Stimulated activated naive CD8-positive, alpha-beta T cell treated with anti-CD3 and anti-CD28 coated beads, Interleukin-15, amount 100 ng/mL, for 72 hours (primary cell): ENCODE results near the gene MS4A4A.

Experiments used
- ATAC-seq: fragments of 150-1000 bp; cut with Tn5 transposase; 2 replicates; pipeline ENCODE4 v1.10.0; 2021; ENCODE audit warnings: mild to moderate bottlenecking, moderate library complexity
- DNase-seq, 2 donors: peaks; one replicate each; pipeline ENCODE4 v3.0.0; 2021 to 2022
- H3K27ac Mint-ChIP-seq, 2 donors: one replicate each; pipeline ENCODE4 v1.8.0; 2022; ENCODE audit warnings: mild to moderate bottlenecking in 2 of 2, mixed read lengths in 2 of 2, moderate library complexity in 2 of 2
- H3K27me3 Mint-ChIP-seq: one replicate; pipeline ENCODE4 v1.8.0; 2022; ENCODE audit warnings: mixed read lengths
- H3K4me1 Mint-ChIP-seq: one replicate; pipeline ENCODE4 v1.8.0; 2022; ENCODE audit warnings: mild to moderate bottlenecking, mixed read lengths
- H3K4me3 Mint-ChIP-seq, 2 donors: one replicate each; pipeline ENCODE4 v1.8.0; 2022; ENCODE audit warnings: mild to moderate bottlenecking in 2 of 2, mixed read lengths in 2 of 2, moderate library complexity in 1 of 2
- H3K9me3 Mint-ChIP-seq, 2 donors: one replicate each; pipeline ENCODE4 v1.8.0; 2022; ENCODE audit warnings: mixed read lengths in 2 of 2

The MS4A4A gene

GRCh38 chr11:60321051-60321450 is 40.6 kb downstream of the MS4A4A start:
- peaks cover 38% of the 10 kb centered on the region for H3K27me3 Mint-ChIP-seq
- peaks cover 15 to 39% of the 10 kb centered on the region in 2 donors for H3K9me3 Mint-ChIP-seq
- no peak overlapping the region for H3K4me3 Mint-ChIP-seq

GRCh38 chr11:60326955-60327354 is 46.5 kb downstream of the MS4A4A start, which contains the start of gene MS4A6E:
Gene MS4A6E, plus strand, starts transcription at chr11:60327255. Its CDS starts 7,641 bp downstream, at chr11:60334896.
- DNase-seq, result no peak
- ATAC-seq, result no peak
- Mint-ChIP-seq H3K27ac (no peak within 1 kb of the TSS), H3K4me1 (no peaks in the 10 kb centered on the region), H3K27me3 (peaks cover 11% of the 10 kb centered on the region), H3K9me3 (peaks cover 4 to 9% of the 10 kb centered on the region in 2 donors), H3K4me3 (no peak within 1 kb of the TSS)

More at GRCh38 chr11:60321051-60321450, 40.6 kb downstream of the MS4A4A start:
- H3K27ac Mint-ChIP-seq, result no peak overlapping the region
- ATAC-seq (no peak), DNase-seq (no peak)
- H3K4me1 Mint-ChIP-seq, result no peaks in the 10 kb centered on the region

GRCh38 chr11:60328460-60328859 is 48.0 kb downstream of the MS4A4A start:
- Mint-ChIP-seq H3K4me1 (no peaks in the 10 kb centered on the region), H3K27ac (no peak overlapping the region), H3K9me3 (peaks cover 4 to 9% of the 10 kb centered on the region in 2 donors), H3K27me3 (peaks cover 15% of the 10 kb centered on the region), H3K4me3 (no peak overlapping the region)
- ATAC-seq, result no peak
- no peak for DNase-seq

- Mint-ChIP-seq H3K4me1 (no peaks in the 10 kb centered on the region), H3K4me3 (no peak overlapping the region), H3K27ac (no peak overlapping the region), H3K27me3 (peaks cover 23% of the 10 kb centered on the region), H3K9me3 (peaks cover 0 to 4% of the 10 kb centered on the region in 2 donors)
- ATAC-seq, result no peak
- no peak for DNase-seq
These were observed 52.4 kb downstream of the MS4A4A start for GRCh38 chr11:60332846-60333245.

GRCh38 chr11:60334005-60334620 is 53.6 kb downstream of the MS4A4A start:
- H3K4me3 Mint-ChIP-seq, result no peak overlapping the region
- peak; percentile 64 to 69 for DNase-seq
- H3K9me3 Mint-ChIP-seq, result no peaks in the 10 kb centered on the region
- peaks cover 27% of the 10 kb centered on the region for H3K27me3 Mint-ChIP-seq
- ATAC-seq, result peak; percentile 69
- H3K27ac Mint-ChIP-seq, result no peak overlapping the region
- no peaks in the 10 kb centered on the region for H3K4me1 Mint-ChIP-seq

- DNase-seq (no peak), ATAC-seq (no peak)
- no peaks in the 10 kb centered on the region for H3K9me3 Mint-ChIP-seq
- H3K4me3 Mint-ChIP-seq, result no peak overlapping the region
- H3K4me1 Mint-ChIP-seq, result no peaks in the 10 kb centered on the region
- H3K27me3 Mint-ChIP-seq, result peaks cover 39% of the 10 kb centered on the region
- H3K27ac Mint-ChIP-seq, result no peak overlapping the region
These were observed 56.4 kb downstream of the MS4A4A start for GRCh38 chr11:60336767-60337391.

- DNase-seq, result no peak
- H3K9me3 Mint-ChIP-seq, result no peaks in the 10 kb centered on the region
- H3K27ac Mint-ChIP-seq, result no peak overlapping the region
- ATAC-seq, result no peak
- no peaks in the 10 kb centered on the region for H3K4me1 Mint-ChIP-seq
- H3K4me3 Mint-ChIP-seq, result no peak overlapping the region
- peaks cover 37% of the 10 kb centered on the region for H3K27me3 Mint-ChIP-seq
These were observed 57.6 kb downstream of the MS4A4A start for GRCh38 chr11:60338053-60338452.

- H3K4me1 Mint-ChIP-seq, result no peaks in the 10 kb centered on the region
- no peak overlapping the region for H3K27ac Mint-ChIP-seq
- ATAC-seq (no peak), DNase-seq (no peak)
- no peak overlapping the region for H3K4me3 Mint-ChIP-seq
- no peaks in the 10 kb centered on the region for H3K9me3 Mint-ChIP-seq
- H3K27me3 Mint-ChIP-seq, result peaks cover 31% of the 10 kb centered on the region
These were observed 58.9 kb downstream of the MS4A4A start for GRCh38 chr11:60339356-60339755.

- no peak overlapping the region for H3K27ac Mint-ChIP-seq
- H3K4me3 Mint-ChIP-seq, result no peak overlapping the region
- ATAC-seq (no peak), DNase-seq (no peak)
- peaks cover 14% of the 10 kb centered on the region for H3K27me3 Mint-ChIP-seq
- no peaks in the 10 kb centered on the region for H3K9me3 Mint-ChIP-seq
- H3K4me1 Mint-ChIP-seq, result no peaks in the 10 kb centered on the region
These were observed 62.7 kb downstream of the MS4A4A start for GRCh38 chr11:60343094-60343704.

- Mint-ChIP-seq H3K27ac (no peak overlapping the region), H3K4me3 (no peak overlapping the region), H3K27me3 (peaks cover 14% of the 10 kb centered on the region), H3K4me1 (no peaks in the 10 kb centered on the region), H3K9me3 (no peaks in the 10 kb centered on the region)
- DNase-seq, result no peak
- no peak for ATAC-seq
These were observed 63.7 kb downstream of the MS4A4A start for GRCh38 chr11:60344146-60344545.

GRCh38 chr11:60345489-60345888 is 65.0 kb downstream of the MS4A4A start:
- peaks cover 7% of the 10 kb centered on the region for H3K27me3 Mint-ChIP-seq
- no peaks in the 10 kb centered on the region for H3K9me3 Mint-ChIP-seq
- no peak overlapping the region for H3K27ac Mint-ChIP-seq
- H3K4me3 Mint-ChIP-seq, result no peak overlapping the region
- ATAC-seq (no peak), DNase-seq (peak in 1 of 2 donors; percentile 14)
- no peaks in the 10 kb centered on the region for H3K4me1 Mint-ChIP-seq

- no peak for ATAC-seq
- Mint-ChIP-seq H3K9me3 (no peaks in the 10 kb centered on the region), H3K27me3 (no peaks in the 10 kb centered on the region)
These were observed 66.8 kb downstream of the MS4A4A start for GRCh38 chr11:60347084-60347797.

GRCh38 chr11:60348116-60348515 is 67.7 kb downstream of the MS4A4A start:
- no peak overlapping the region for H3K4me3 Mint-ChIP-seq
- no peaks in the 10 kb centered on the region for H3K27me3 Mint-ChIP-seq
- H3K4me1 Mint-ChIP-seq, result no peaks in the 10 kb centered on the region
- no peak overlapping the region for H3K27ac Mint-ChIP-seq
- ATAC-seq (no peak), DNase-seq (no peak)
- H3K9me3 Mint-ChIP-seq, result no peaks in the 10 kb centered on the region

More at GRCh38 chr11:60347084-60347797, 66.8 kb downstream of the MS4A4A start:
- Mint-ChIP-seq H3K4me1 (no peaks in the 10 kb centered on the region), H3K27ac (no peak overlapping the region), H3K4me3 (no peak overlapping the region)
- no peak for DNase-seq

GRCh38 chr11:60349990-60350389 is 69.5 kb downstream of the MS4A4A start:
- Mint-ChIP-seq H3K4me3 (no peak overlapping the region), H3K27me3 (no peaks in the 10 kb centered on the region), H3K4me1 (no peaks in the 10 kb centered on the region), H3K27ac (no peak overlapping the region), H3K9me3 (peaks cover 0 to 13% of the 10 kb centered on the region in 2 donors)
- DNase-seq (no peak), ATAC-seq (no peak)

GRCh38 chr11:60357771-60358170 is 77.3 kb downstream of the MS4A4A start:
- peaks cover 0 to 20% of the 10 kb centered on the region in 2 donors for H3K9me3 Mint-ChIP-seq
- H3K27ac Mint-ChIP-seq, result no peak overlapping the region
- ATAC-seq, result no peak
- H3K4me3 Mint-ChIP-seq, result no peak overlapping the region
- H3K4me1 Mint-ChIP-seq, result no peaks in the 10 kb centered on the region
- peaks cover 25% of the 10 kb centered on the region for H3K27me3 Mint-ChIP-seq
- DNase-seq, result no peak
